HG02763 (cell line): ENCODE data around the gene C3orf70.

ENCODE experiments used
- ATAC-seq: cut with Tn5 transposase; IDR thresholded peaks from one replicate; pipeline ENCODE4 v1.9.1; 2021; ENCODE audit warnings: mild to moderate bottlenecking, moderate library complexity; ENCODE audit not compliant: unreplicated experiment

The C3orf70 gene

GRCh38 chr3:185089343-185089742, 63.5 kb downstream of the C3orf70 start:
- ATAC-seq = no peak

- ATAC-seq = no peak
Observed at GRCh38 chr3:185087419-185087818, 65.4 kb downstream of the C3orf70 start.

GRCh38 chr3:185084901-185085300, 68.0 kb downstream of the C3orf70 start:
- no peak for ATAC-seq

GRCh38 chr3:185084402-185084801, 68.5 kb downstream of the C3orf70 start:
- ATAC-seq = no peak

GRCh38 chr3:185082829-185083228, 70.0 kb downstream of the C3orf70 start:
- ATAC-seq = no peak

- no peak for ATAC-seq
Observed at GRCh38 chr3:185082149-185082548, 70.7 kb downstream of the C3orf70 start.

GRCh38 chr3:185081521-185081920, 71.3 kb downstream of the C3orf70 start:
- ATAC-seq = no peak

GRCh38 chr3:185079625-185080024, 73.2 kb downstream of the C3orf70 start:
- ATAC-seq = no peak

- ATAC-seq = no peak
Observed at GRCh38 chr3:185076219-185076618, 76.6 kb downstream of the C3orf70 start.

GRCh38 chr3:185075547-185075946, 77.3 kb downstream of the C3orf70 start:
- no peak for ATAC-seq

GRCh38 chr3:185071287-185071800, 81.5 kb downstream of the C3orf70 start:
- no peak for ATAC-seq

GRCh38 chr3:185070491-185071286, 82.2 kb downstream of the C3orf70 start:
- ATAC-seq = no peak

- ATAC-seq = no peak
Observed at GRCh38 chr3:185069037-185070030, 83.5 kb downstream of the C3orf70 start.

GRCh38 chr3:185067173-185067572, 85.7 kb downstream of the C3orf70 start:
- ATAC-seq = no peak

- ATAC-seq = no peak
Observed at GRCh38 chr3:185066251-185066650, 86.6 kb downstream of the C3orf70 start.

GRCh38 chr3:185065059-185065458, 87.8 kb downstream of the C3orf70 start:
- ATAC-seq = no peak

- ATAC-seq = no peak
Observed at GRCh38 chr3:185063431-185063830, 89.4 kb downstream of the C3orf70 start.

GRCh38 chr3:185062191-185062590, 90.7 kb downstream of the C3orf70 start:
- no peak for ATAC-seq

GRCh38 chr3:185060655-185061054, 92.2 kb downstream of the C3orf70 start:
- no peak for ATAC-seq

GRCh38 chr3:185059766-185060165, 93.1 kb downstream of the C3orf70 start:
- ATAC-seq = no peak

GRCh38 chr3:185058796-185059195, 94.1 kb downstream of the C3orf70 start:
- ATAC-seq = no peak
